Gastroesophageal sphincter (tissue), 3 donors: ENCODE data around the gene PCYT1A.

Experiments
- CTCF ChIP-seq, 4 experiments: fragments of 200-600 bp in 2 of 4; fragments of 450-650 bp in 2 of 4; sonication (generic) in 1 of 4; IDR thresholded peaks; one replicate each; pipeline ENCODE4 v1.5.1; 2017 to 2019; ENCODE audit warnings: antibody characterized with exemption in 4 of 4, mild to moderate bottlenecking in 2 of 4, moderate library complexity in 2 of 4
- EP300 ChIP-seq: sonication (generic); formaldehyde crosslinking; IDR thresholded peaks from one replicate; pipeline ENCODE4 v1.6.1; 2017; ENCODE audit warnings: antibody characterized with exemption, mild to moderate bottlenecking
- POLR2A ChIP-seq, 2 donors: fragments of 450-650 bp; IDR thresholded peaks; one replicate each; pipeline ENCODE4 v1.6.1; 2017; ENCODE audit warnings: antibody characterized with exemption in 2 of 2, mild to moderate bottlenecking in 2 of 2, moderate library complexity in 1 of 2
- POLR2AphosphoS5 ChIP-seq: sonication (generic); formaldehyde crosslinking; IDR thresholded peaks from one replicate; pipeline ENCODE4 v1.6.1; 2017; ENCODE audit warnings: antibody characterized with exemption

GRCh38 chr3:196321162-196321561, 33.6 kb upstream of the PCYT1A start:
- no peak for TF ChIP-seq POLR2AphosphoS5
- TF ChIP-seq POLR2A (IDR thresholded peaks at IDR 0.05), result no peak
- TF ChIP-seq EP300, result no peak
- TF ChIP-seq CTCF (IDR thresholded peaks at IDR 0.05), result no peak
